DMS 273 (cell line): ENCODE data around the gene TTC9B.
"Not testable (repeated sequence)": the region's sequence is repeated elsewhere in the genome, so short reads cannot be mapped to it uniquely, and the experiment has no call there.

Source experiments
- DNase-seq: peaks from one replicate; lab custom pipeline; 2025; ENCODE audit not compliant: unreplicated experiment; lab: John Stamatoyannopoulos, UW

Gene TTC9B

GRCh38 chr19:40174092-40174491 lies 44.1 kb downstream of the TTC9B start:
- no peak for DNase-seq

GRCh38 chr19:40171293-40171692 lies 46.9 kb downstream of the TTC9B start:
- DNase-seq = not testable (repeated sequence)

GRCh38 chr19:40170303-40170989 lies 47.7 kb downstream of the TTC9B start:
- DNase-seq = not testable (repeated sequence)

- DNase-seq = not testable (repeated sequence)
Observed at GRCh38 chr19:40169482-40170302, 48.5 kb downstream of the TTC9B start.
